Measurements from ENCODE around the gene LIN7A. TPM values are rescaled to one million over a fixed set of nuclear protein-coding genes. Genes with fewer than 3 reads are reported as not detected.

Gene LIN7A
- total RNA-seq, 2 experiments from 2014 or later: not detected

- POLR2A ChIA-PET: no interaction called here
These were observed 118.9 kb downstream of the LIN7A start for GRCh38 chr12:80818878-80819277.

DNA sequence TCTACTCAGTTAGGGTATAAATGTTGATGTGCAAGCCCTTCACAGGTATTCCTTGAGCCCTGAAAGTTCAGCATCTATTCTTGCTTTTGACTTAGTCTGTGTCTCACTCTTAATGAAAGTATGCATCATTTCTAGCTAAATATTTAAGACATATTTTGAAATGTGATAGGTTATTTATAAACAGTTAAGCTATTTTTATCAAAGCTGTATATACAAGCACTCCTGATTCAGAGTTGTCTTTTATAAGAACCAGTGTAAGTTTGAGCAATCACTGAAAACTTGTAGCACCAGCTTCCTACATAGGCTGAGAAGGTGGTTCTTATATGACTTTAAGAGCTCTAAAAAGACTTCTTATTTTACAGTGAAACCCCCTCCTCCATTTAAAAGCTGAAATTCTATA lies 122.4 kb downstream of the LIN7A start:
- H3K4me3 Mint-ChIP-seq: no peak overlapping the region
- TF ChIP-seq, protein P1, sequence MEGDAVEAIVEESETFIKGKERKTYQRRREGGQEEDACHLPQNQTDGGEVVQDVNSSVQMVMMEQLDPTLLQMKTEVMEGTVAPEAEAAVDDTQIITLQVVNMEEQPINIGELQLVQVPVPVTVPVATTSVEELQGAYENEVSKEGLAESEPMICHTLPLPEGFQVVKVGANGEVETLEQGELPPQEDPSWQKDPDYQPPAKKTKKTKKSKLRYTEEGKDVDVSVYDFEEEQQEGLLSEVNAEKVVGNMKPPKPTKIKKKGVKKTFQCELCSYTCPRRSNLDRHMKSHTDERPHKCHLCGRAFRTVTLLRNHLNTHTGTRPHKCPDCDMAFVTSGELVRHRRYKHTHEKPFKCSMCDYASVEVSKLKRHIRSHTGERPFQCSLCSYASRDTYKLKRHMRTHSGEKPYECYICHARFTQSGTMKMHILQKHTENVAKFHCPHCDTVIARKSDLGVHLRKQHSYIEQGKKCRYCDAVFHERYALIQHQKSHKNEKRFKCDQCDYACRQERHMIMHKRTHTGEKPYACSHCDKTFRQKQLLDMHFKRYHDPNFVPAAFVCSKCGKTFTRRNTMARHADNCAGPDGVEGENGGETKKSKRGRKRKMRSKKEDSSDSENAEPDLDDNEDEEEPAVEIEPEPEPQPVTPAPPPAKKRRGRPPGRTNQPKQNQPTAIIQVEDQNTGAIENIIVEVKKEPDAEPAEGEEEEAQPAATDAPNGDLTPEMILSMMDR (IDR thresholded peaks at IDR 0.05): no peak
- no peak for ATAC-seq (ENCODE audit: poor library complexity)
- H3K27me3 Mint-ChIP-seq: no peaks in the 10 kb centered on the region
- Histone ChIP-seq H3K36me3 (ENCODE audit: insufficient read depth, low read length) (no peaks in the 10 kb centered on the region), H3K4me3 (ENCODE audit: low read length) (no peak overlapping the region), H3K27me3 (ENCODE audit: control insufficient read depth in 1 of 2, insufficient read depth in 2 of 2, low read length in 2 of 2) (no peaks in the 10 kb centered on the region), H3K4me1 (ENCODE audit: insufficient read depth, low read length) (no peaks in the 10 kb centered on the region), H3K27ac (ENCODE audit: low read depth in 1 of 2, low read length in 2 of 2) (no peak overlapping the region), H3K9me3 (ENCODE audit: control insufficient read depth in 1 of 2, insufficient read depth in 1 of 2, low read length in 2 of 2) (peaks cover 0 to 7% of the 10 kb centered on the region in 2 experiments)
- H3K9me3 Mint-ChIP-seq: peaks cover 3% of the 10 kb centered on the region
- H3K27ac Mint-ChIP-seq: no peak overlapping the region
- ChIA-PET POLR2A (no interaction called here), CTCF (no interaction called here)
- no peaks in the 10 kb centered on the region for H3K36me3 Mint-ChIP-seq (ENCODE audit: low read depth)
- no peak for DNase-seq
- intact Hi-C loops (cut with DNase I, micrococcal nuclease): no loop called here
- H3K4me1 Mint-ChIP-seq (ENCODE audit: low read depth): no peaks in the 10 kb centered on the region

More at GRCh38 chr12:80818878-80819277, 118.9 kb downstream of the LIN7A start:
- Histone ChIP-seq H3K9me3 (ENCODE audit: control insufficient read depth in 1 of 2, insufficient read depth in 1 of 2, low read length in 2 of 2) (peaks cover 0 to 26% of the 10 kb centered on the region in 2 experiments), H3K27ac (ENCODE audit: low read depth in 1 of 2, low read length in 2 of 2) (no peak overlapping the region), H3K27me3 (ENCODE audit: control insufficient read depth in 1 of 2, insufficient read depth in 2 of 2, low read length in 2 of 2) (no peaks in the 10 kb centered on the region), H3K4me1 (ENCODE audit: insufficient read depth, low read length) (no peaks in the 10 kb centered on the region), H3K36me3 (ENCODE audit: insufficient read depth, low read length) (no peaks in the 10 kb centered on the region), H3K4me3 (ENCODE audit: low read length) (no peak overlapping the region)
- CTCF ChIA-PET: no interaction called here
- H3K9me3 Mint-ChIP-seq: peaks cover 5% of the 10 kb centered on the region
- no peak overlapping the region for H3K27ac Mint-ChIP-seq
- no peaks in the 10 kb centered on the region for H3K4me1 Mint-ChIP-seq (ENCODE audit: low read depth)
- DNase-seq: no peak
- H3K27me3 Mint-ChIP-seq: no peaks in the 10 kb centered on the region
- TF ChIP-seq, protein P1 (IDR thresholded peaks at IDR 0.05): no peak
- intact Hi-C loops (cut with DNase I, micrococcal nuclease): no loop called here
- H3K36me3 Mint-ChIP-seq (ENCODE audit: low read depth): no peaks in the 10 kb centered on the region
- no peak overlapping the region for H3K4me3 Mint-ChIP-seq
- ATAC-seq (ENCODE audit: poor library complexity): no peak

DNA sequence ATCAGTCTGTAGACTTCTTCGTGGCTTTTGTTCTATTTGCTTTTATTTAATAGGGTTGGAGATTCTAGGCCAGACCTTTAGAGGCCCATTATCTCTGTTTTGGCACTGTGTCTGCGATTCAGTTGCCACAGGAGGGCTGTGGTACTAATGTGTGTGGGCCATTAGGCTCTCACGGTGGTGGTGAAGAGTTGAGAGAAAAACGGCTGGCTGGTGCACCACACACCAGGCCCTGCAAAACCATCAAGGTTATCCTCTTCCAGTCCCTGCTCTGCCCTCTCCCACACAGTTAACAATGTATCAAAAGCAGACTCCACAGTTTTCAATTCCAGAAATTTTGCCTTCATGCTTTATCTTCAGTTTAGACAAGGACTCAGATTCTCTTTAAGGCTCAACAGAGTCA lies 123.3 kb downstream of the LIN7A start:
- TF ChIP-seq, protein P1 (IDR thresholded peaks at IDR 0.05): no peak
- Mint-ChIP-seq H3K4me1 (ENCODE audit: low read depth) (no peaks in the 10 kb centered on the region), H3K9me3 (peaks cover 3% of the 10 kb centered on the region), H3K4me3 (no peak overlapping the region), H3K36me3 (ENCODE audit: low read depth) (no peaks in the 10 kb centered on the region), H3K27me3 (no peaks in the 10 kb centered on the region), H3K27ac (no peak overlapping the region)
- intact Hi-C loops (cut with DNase I, micrococcal nuclease): no loop called here
- Histone ChIP-seq H3K27me3 (ENCODE audit: control insufficient read depth in 1 of 2, insufficient read depth in 2 of 2, low read length in 2 of 2) (no peaks in the 10 kb centered on the region), H3K36me3 (ENCODE audit: insufficient read depth, low read length) (no peaks in the 10 kb centered on the region), H3K9me3 (ENCODE audit: control insufficient read depth in 1 of 2, insufficient read depth in 1 of 2, low read length in 2 of 2) (peaks cover 0 to 7% of the 10 kb centered on the region in 2 experiments), H3K4me3 (ENCODE audit: low read length) (no peak overlapping the region), H3K4me1 (ENCODE audit: insufficient read depth, low read length) (no peaks in the 10 kb centered on the region), H3K27ac (ENCODE audit: low read depth in 1 of 2, low read length in 2 of 2) (no peak overlapping the region)
- ATAC-seq (ENCODE audit: poor library complexity) (no peak), DNase-seq (no peak)
- CTCF ChIA-PET: no interaction called here
- POLR2A ChIA-PET: no interaction called here

Data from CD4-positive, alpha-beta T cell (primary cell).